Measurements from ENCODE around the gene B9D1.

- no peak for TF ChIP-seq CTCF (conservative IDR thresholded peaks at IDR 0.05 in 1 of 2, IDR thresholded peaks at IDR 0.05 in 1 of 2; ENCODE audit: extremely low read depth in 1 of 2, insufficient read depth in 1 of 2, low read depth in 1 of 2, low read length in 2 of 2)
- TF ChIP-seq EZH2 (IDR thresholded peaks at IDR 0.05; ENCODE audit: borderline replicate concordance, low read length) = no peak
These were observed 24.9 kb downstream of the B9D1 start for GRCh38 chr17:19337712-19338023.

Data from mammary epithelial cell (primary cell).